RCC 7860 (cell line): ENCODE results near the gene C19orf44.
"Not testable (repeated sequence)": the region's sequence is repeated elsewhere in the genome, so short reads cannot be mapped to it uniquely, and the experiment has no call there.

Experiments
- DNase-seq: peaks from one replicate; pipeline ENCODE4 v3.0.0-alpha.2; 2015; ENCODE audit warnings: low spot score
- FAIRE-seq: peaks from 2 replicates; lab custom pipeline; 2012; peaks lifted over from hg19 to GRCh38; lab: Jason Lieb, UNC

Gene C19orf44

DNA sequence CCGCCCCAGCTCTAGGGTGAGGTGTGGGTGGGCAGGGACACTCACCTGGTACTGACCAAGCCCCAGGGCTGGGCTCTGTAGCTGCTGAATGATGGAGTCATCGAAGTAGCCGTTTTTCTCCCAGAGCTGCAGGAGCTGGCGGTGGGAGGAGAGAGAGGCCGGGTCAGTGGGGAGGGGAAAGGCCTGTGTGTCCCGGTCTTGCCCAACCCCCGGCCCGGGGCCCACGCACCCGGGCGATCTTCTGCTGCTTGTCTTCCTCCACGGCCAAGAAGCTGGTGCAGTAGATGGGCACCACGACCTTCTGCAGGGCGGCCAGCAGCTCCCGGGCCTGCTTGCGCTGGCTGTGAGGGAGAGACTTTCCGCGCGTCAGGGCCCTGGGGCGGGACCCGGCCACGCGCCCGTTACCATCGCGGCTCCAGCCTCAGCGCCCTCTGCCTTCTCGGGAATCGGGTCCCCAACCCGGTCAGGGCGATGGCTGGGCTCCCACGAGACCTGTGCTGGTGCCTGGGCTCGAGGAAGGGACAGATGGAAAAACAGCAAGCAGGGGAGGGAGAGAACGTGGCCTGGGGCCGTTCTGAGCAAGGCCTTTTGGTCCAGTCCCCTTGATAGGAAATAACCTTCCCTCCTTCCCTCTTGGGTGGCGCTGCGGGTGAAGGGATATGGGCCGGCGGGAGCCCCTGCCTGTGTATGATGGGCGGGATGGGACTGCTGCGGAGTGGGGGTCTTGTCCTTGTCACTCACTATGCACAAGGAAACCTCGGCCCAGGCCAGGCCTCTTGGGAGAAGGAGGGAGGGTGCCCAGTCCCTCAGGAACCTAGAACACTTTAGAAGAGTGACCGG is 34.6 kb downstream of the C19orf44 start:
- DNase-seq = no peak
- FAIRE-seq = no peak

GRCh38 chr19:16531380-16531669 is 35.1 kb downstream of the C19orf44 start:
- DNase-seq (no peak), FAIRE-seq (no peak)

DNA sequence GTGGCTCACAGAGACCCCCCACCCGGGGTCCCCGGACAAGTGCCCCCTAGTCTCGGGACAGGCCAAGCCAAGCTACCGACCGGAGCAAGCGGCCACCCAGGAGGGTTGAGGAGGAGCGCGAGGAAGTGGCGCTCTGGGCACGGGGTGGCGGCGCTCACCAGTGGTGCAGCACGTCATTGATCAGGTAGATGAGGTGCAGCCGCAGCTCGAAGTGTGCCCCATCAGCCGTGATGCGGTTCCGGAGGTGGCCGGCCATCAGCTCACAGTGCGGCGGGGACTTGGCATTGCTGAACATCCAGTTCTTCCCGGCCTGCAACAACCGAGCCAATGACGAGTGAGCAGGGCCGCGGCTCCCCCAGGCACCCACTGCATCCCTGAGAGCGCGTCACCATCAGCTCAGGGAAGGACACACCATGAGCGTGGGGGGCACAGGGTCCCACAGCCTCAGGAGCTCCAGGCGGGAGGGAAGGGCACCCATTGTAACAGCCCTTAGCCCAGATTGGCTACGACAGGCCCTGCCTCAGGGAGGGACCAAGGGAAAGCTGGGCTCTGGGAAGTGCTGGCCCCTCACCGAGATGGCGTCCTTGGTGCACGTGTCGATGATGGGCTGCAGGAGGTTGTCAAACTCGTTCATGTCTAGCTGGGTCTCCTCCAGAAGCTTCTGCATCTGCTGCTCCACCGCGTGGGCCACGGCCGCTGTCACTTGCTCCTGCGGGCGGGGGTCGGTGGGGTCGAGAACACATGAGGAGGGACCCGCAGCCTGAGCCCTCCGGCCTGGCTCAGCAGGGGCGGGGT is 36.4 kb downstream of the C19orf44 start:
- no peak for FAIRE-seq
- DNase-seq = no peak

DNA sequence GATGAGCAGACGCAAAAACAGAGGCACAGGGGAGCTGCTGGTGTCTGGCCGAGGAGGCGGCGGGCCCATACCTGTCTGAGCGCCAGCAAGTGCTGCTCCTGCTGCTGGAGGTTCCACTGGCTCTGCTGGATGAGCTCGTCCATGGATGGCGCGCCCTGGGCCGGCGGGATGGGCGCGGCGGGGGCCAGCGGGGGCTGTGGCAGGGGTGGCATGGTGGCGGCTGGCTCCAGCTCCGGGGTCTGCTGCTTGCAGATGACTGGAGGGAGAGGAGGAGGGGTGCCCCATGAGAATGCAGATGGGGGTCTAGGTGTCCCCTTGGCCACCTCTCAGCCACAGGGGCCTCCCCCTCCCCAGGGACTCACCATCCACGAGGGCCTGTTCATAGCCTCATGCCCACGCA is 39.2 kb downstream of the C19orf44 start:
- DNase-seq (no peak), FAIRE-seq (no peak)

DNA sequence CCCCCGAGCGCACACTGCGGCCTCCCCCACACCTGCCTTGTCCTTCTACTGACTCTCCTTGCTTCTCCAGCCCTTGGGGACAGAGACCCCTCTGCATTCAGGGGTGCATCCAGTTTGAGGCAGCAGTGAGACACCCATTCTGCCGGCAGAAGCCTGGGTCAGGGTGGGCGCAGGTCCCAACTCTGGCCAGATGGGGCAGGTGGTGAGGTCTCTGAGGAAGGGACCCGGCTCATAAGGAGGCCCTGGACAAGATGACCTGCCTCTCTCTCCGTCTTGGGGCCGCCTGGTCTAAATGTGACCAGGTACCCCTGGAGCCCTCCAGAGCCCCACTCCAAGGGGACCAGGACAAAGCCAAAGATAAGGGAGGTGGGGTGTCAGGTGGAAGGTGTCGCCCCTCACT is 39.9 kb downstream of the C19orf44 start:
- FAIRE-seq = no peak
- no peak for DNase-seq

GRCh38 chr19:16537111-16537510 is 40.9 kb downstream of the C19orf44 start:
- DNase-seq (no peak), FAIRE-seq (no peak)

DNA sequence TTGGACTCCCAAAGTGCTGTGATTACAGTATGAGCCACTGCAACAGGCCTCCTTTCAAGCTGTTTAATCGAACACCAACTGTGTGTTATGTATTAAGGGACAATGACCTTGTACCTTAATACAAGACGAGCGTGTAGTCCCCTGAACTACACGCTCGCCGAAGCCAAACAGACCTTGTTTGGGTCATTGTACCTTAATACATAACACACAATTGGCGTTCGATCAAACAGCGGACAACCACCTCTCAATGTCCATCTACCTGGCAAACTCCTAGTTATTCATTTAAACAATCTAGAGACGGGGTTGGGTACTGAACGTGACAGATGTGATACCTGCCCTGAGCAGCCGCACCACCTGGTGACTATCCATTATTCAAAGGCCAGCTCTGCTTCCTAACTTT is 44.8 kb downstream of the C19orf44 start:
- no peak for DNase-seq
- FAIRE-seq = no peak

DNA sequence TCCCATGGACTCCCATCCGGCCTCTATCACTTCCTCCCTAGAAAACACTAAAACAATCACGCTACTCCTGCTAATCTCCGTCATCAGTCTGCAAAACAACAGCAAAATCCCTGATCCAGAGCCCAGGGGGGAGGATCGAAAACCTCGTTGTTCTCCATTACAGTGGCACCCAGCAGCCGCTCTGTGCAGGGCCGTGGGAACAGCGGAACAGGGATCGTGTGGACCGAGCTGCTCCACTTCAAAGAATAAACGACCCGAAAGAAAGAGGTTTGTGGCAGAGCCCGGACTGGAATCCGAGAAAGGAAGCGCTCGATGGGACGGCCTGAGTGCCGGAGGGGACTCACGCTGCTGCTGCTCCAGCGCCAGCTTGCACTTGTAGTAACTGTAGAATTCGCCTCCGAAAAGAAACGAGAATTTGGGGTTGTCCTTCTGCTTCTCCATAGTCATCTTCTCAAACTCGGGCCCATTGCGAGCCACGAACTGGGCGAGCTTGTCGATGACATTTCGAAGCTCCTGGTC is 45.4 kb downstream of the C19orf44 start:
- no peak for FAIRE-seq
- no peak for DNase-seq

DNA sequence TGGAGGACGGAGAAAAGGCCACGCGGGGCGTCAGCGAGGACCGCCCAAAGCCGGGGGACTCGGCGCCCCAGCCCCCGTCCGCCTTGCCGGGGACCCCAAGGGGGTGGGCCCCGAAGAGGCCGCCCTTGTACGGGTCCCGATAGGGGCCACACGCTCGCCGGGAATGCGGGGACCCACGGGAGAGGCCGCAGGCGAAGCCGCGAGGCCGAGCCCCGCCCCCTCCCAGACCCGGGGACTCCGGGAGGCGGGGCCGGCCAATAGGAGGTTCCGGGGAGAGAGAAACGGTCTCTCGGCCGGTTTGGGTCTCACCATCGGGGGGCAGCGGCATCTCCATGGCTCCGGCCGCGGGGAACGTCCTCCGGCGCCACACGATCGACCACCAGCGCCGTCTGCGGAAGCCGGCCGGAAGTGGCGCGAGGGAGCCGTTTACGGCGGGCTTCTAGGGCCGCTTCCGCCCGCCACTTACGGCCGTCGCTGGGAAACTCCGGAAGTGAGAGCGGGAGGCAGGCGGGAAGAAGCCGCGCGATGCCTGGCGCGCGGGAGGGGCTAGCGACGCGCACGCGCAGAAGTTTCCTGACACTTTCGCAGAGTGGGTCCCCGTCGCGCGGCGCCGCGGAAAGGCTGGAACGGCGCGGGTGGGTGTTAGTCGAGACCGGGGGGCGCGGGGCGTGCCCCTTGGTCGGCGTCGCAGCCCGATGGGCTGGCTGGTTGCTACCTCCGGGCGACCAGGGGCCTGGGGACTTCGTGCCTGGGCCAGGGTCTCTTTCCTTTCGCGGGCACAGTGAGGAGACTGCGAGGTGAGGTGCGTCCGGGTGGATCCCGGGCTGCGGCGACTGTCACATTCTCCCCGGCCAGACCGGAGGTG is 46.1 kb downstream of the C19orf44 start, which contains the start of gene CHERP:
CHERP (minus strand) TSS at position 393 of the 865 bp plus-strand sequence; CDS start at position 334, 59 bp downstream.
- no peak for FAIRE-seq
- peak; percentile 67 for DNase-seq

DNA sequence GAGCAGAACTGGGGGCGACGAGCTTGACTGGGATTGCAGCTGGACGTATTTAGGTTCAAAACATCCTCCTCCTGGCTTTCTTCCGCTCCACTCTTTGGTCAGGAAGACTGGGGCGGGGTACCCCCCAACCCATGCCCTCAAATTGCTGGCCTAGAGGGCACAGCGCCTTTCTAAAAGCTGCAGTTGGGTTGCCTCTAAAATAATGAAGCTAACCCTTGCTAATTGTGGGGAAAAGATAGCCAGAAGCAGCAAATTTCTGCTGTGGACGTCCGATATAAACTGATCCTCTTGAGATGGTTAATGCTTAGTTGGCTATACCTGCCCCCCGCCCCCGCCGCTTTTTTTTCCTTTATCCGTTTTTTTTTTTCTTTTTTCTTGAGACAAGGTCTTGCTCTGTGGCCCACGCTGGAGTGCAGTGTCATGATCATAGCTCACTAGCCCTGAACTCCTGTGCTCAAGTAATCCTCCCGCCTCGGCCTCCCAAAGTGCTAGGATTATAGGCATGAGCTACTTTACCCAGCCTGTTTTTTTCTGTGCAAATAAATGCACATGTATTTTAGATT is 46.8 kb downstream of the C19orf44 start:
- no peak for DNase-seq
- FAIRE-seq = no peak

DNA sequence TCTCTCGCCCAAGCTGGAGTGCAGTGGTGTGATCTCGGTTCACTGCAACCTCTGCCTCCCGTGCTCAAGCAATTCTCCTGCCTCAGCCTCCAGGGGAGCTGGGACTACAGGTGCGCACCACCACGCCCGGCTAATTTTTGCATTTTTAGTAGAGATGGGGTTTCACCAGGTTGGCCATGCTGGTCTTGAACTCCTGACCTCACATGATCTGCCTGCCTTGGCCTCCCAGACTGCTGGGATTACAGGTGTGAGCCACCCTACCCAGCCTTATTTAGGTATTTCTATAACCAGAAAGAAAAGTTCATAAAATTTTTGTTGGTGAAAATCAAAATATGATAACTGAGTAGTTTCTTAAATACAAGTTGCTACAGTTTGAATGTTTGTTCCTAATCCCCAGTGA is 47.5 kb downstream of the C19orf44 start:
- not testable (repeated sequence) for FAIRE-seq, DNase-seq

- DNase-seq = no peak
- FAIRE-seq = no peak
Measured at GRCh38 chr19:16544473-16545231, 48.5 kb downstream of the C19orf44 start.

DNA sequence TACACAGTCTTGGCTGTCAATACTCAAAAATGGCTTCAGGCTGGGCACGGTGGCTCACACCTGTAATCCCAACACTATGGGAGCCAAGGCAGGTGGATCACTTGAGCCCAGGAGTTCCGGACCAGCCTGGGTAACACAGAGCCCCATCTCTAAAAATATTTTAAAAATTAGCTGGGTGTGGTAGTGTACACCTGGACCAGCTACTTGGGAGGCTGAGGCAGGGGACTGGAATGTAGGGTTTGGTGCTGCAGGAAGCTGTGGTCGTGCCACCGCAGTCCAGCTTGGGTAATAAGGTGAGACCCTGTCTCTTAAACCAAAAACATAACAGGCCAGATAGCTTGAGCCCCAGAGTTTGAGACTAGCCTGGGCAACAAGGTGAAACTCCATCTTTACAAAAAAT is 52.8 kb downstream of the C19orf44 start:
- no peak for FAIRE-seq

DNA sequence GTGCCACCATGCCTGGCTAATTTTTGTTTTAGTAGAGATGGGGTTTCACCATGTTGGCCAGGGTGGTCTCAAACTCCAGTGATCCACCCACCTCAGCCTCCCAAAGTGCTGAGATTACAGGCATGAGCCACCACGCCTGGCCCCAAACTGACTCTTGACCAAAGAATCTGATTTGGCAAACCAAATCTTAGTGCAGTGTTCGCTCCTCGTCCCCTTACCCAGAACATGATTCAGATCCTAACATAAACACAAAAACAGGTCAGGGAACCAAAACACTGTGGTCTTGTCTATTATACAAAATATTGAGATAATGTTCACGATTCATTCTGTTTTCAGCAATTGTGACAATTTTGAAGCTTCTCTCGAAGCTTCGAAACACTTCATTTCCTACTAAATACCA is 55.7 kb downstream of the C19orf44 start:
- DNase-seq, FAIRE-seq: not testable (repeated sequence)

More for the DNA sequence above, 52.8 kb downstream of the C19orf44 start:
- no peak for DNase-seq

GRCh38 chr19:16554776-16555175 is 58.6 kb downstream of the C19orf44 start:
- no peak for FAIRE-seq
- DNase-seq = no peak

DNA sequence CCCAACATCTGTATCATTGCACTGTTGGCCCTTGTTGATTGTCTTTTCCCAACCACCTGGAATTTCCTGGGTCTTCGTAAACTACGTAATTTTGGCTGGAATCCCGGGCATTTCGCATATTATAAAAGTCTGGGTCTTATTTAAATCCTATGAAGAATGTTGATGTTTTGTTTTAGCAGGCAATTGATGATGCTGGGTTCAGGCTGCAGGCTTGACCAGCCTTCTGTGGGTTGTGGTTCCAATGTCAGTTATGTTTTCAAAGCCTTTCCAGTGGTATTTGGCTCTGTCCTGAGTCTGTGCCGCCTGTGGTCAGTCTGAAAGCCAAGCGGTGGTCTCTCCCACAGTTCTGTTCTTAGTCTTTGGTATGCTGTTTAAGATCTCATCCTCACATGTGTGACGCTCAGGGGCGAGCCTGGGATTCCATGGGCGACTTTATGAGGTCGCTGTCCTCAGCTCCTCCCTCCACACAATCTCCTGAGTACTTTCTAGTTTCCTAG is 63.6 kb downstream of the C19orf44 start:
- no peak for FAIRE-seq
- no peak for DNase-seq

GRCh38 chr19:16561382-16561781 is 65.2 kb downstream of the C19orf44 start:
- no peak for DNase-seq
- no peak for FAIRE-seq

DNA sequence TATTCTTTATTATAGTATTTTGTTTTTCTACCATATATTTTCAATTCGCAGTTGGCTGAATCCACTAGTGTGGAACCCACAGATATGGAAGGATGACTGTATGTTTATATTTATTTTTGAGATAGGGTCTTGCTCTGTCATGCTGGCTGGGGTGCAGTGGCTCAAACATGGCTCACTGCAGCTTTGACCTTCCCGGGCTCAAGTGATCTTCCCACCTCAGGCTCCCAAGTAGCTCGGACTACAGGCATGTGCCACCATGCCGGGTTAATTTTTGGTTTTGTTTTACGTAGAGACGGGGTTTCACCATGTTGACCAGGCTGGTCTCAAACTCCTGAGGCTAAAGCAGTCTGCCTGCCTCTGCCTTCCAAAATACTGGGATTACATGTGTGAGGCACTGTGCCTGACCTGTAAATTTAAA is 66.4 kb downstream of the C19orf44 start:
- DNase-seq (no peak), FAIRE-seq (no peak)

- no peak for FAIRE-seq
- no peak for DNase-seq
Measured at GRCh38 chr19:16564842-16565241, 68.6 kb downstream of the C19orf44 start.

DNA sequence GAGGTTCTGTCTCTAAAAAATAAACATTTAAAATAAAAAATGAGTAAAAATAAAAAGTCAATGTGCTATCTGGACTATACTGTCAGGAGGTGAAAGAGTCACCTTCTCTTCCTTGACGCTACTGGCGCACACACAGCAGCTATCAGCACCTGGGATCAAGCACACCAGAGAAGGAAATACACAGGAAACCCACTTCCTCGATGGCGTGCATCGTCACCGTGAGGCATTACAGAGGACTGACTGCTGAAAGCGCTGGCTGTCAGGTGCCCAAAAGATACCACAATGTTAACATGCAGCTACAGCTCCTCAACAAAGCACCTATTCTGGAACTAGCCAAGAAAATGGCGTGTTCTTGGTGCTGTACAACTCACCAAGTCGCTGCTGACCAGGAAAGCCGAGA is 70.0 kb downstream of the C19orf44 start:
- FAIRE-seq = no peak
- no peak for DNase-seq
